Measurements from ENCODE around the gene VEPH1. TPM values are rescaled to one million over a fixed set of nuclear protein-coding genes. Genes with fewer than 3 reads are reported as not detected.

The VEPH1 gene
- total RNA-seq, 4 donors from 2014 or later, result 0.59 to 4.7 (median 2.7) TPM

DNA sequence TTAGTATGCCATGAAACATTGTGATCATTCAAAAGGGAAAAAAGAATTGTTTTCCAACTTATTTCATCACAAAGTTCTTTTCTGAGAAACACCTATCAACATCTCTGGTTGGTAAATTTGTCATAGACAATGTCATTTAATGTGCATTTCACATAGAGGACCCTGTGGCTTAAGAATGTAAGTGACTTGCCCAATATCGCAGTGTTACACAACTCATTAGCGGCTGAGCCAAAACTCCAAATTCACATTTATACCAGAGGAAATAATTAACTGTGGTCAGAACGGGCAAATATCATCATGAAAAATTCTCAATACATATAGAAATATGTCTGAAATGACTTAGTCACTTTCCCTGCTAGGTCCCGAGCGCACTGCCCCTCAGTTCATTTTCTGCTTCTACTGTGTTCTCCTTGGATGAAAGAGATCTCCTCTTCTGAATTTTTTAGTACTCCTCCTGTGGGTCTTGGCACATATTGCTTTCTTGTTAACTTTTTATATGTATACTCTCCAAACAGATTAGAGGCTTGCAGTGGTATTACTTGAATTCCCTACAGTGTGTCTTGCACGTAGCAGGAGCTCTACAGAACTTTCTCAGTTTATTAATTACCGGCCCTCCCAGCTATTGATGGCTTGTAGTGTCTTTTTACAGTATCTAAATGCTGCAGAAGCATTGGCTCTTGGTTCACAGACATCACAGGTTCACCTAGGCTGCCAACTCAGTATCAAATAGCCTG is 33.5 kb downstream of the VEPH1 start:
- WGBS, 2 donors, result 81 to 85% methylated on average over 7 of the region's 7 CpGs
- H3K4me3 ChIP-seq (ENCODE audit: low read depth, poor library complexity, severe bottlenecking), result no peak overlapping the region
- intact Hi-C loops (cut with DNase I; ENCODE audit: low total_unique reads), result no loop called here
- DNase-seq (ENCODE audit: low spot score in 2 of 2), result no peak
- TF ChIP-seq POLR2A (IDR thresholded peaks at IDR 0.05), result no peak
- TF ChIP-seq, protein P1, sequence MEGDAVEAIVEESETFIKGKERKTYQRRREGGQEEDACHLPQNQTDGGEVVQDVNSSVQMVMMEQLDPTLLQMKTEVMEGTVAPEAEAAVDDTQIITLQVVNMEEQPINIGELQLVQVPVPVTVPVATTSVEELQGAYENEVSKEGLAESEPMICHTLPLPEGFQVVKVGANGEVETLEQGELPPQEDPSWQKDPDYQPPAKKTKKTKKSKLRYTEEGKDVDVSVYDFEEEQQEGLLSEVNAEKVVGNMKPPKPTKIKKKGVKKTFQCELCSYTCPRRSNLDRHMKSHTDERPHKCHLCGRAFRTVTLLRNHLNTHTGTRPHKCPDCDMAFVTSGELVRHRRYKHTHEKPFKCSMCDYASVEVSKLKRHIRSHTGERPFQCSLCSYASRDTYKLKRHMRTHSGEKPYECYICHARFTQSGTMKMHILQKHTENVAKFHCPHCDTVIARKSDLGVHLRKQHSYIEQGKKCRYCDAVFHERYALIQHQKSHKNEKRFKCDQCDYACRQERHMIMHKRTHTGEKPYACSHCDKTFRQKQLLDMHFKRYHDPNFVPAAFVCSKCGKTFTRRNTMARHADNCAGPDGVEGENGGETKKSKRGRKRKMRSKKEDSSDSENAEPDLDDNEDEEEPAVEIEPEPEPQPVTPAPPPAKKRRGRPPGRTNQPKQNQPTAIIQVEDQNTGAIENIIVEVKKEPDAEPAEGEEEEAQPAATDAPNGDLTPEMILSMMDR (IDR thresholded peaks at IDR 0.05), result no peak

GRCh38 chr3:157467200-157467599 is 36.0 kb downstream of the VEPH1 start:
- DNase-seq (ENCODE audit: low spot score in 2 of 2), result no peak
- H3K4me3 ChIP-seq (ENCODE audit: low read depth, poor library complexity, severe bottlenecking), result no peak overlapping the region
- no peak for TF ChIP-seq POLR2A (IDR thresholded peaks at IDR 0.05)
- TF ChIP-seq, protein P1 (IDR thresholded peaks at IDR 0.05), result no peak
- WGBS, 2 donors, result 16 to 26% methylated on average over 1 of the region's 1 CpG
- intact Hi-C loops (cut with DNase I; ENCODE audit: low total_unique reads), result no loop called here

DNA sequence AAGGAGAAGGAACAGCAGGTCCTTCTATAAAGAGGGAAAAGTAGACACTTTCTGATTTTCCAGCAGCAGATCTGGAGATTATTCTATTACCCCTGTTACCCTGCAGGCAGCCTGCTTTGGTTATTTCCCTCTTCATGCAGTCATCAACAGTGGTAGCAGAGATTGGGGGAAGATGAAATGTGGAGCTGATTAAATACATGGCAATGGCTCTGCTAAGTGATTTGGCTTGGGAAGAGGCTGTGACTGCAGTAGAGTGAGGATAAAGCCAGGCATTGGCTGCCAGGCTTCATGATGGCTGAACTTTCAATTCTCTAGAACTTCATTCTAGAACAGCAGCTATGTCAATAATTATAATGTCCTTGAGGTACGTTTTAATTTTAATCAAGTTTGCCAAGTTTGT is 37.5 kb downstream of the VEPH1 start:
- no peak for DNase-seq (ENCODE audit: low spot score in 2 of 2)
- WGBS, 2 donors, result 55 to 77% methylated on average over 1 of the region's 1 CpG
- H3K4me3 ChIP-seq (ENCODE audit: low read depth, poor library complexity, severe bottlenecking), result no peak overlapping the region
- intact Hi-C loops (cut with DNase I; ENCODE audit: low total_unique reads), result no loop called here
- no peak for TF ChIP-seq POLR2A (IDR thresholded peaks at IDR 0.05)
- TF ChIP-seq, protein P1 (IDR thresholded peaks at IDR 0.05), result no peak

DNA sequence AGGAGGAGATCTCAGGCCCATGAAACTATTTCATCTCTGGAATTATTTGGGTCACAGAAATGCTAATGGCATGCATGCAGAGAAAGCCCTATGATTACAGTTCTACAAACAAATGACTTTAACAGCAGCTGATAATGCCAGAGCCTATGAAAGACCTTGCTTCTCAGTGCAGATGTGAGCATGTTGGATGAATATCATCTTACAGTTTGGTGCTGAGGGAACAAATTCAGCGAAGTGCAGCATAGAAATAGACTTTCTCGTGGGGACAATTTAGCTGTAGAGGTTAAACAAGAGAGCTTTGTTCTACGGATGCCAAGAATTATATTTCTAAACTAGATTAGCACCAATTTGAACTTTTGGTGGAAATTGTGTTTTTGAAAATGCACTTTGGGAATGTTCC is 38.9 kb downstream of the VEPH1 start:
- 82 to 85% methylated on average over 3 of the region's 3 CpGs for WGBS, 2 donors
- DNase-seq (ENCODE audit: low spot score in 2 of 2), result no peak
- no peak overlapping the region for H3K4me3 ChIP-seq (ENCODE audit: low read depth, poor library complexity, severe bottlenecking)
- TF ChIP-seq POLR2A (IDR thresholded peaks at IDR 0.05), result no peak
- TF ChIP-seq, protein P1 (IDR thresholded peaks at IDR 0.05), result no peak
- intact Hi-C loops (cut with DNase I; ENCODE audit: low total_unique reads), result no loop called here

DNA sequence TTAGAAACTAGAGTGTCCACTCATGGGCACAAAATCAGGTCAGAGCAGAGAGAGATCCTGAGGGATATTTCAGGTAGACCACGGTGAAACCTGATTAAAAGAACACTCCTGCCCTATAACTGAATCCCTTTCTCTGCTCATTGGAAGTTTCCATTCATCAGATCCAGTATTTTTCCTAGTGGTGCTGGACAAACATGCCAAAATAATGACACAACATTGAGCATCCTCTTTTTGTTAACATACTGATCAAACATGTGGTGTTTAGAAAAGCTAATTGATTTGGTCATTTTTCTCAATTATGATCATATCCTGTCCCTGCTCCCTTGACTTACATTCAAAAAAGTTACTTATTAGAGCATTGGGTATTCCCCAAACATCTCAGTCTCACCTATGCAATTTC is 39.4 kb downstream of the VEPH1 start:
- TF ChIP-seq POLR2A (IDR thresholded peaks at IDR 0.05), result no peak
- TF ChIP-seq, protein P1 (IDR thresholded peaks at IDR 0.05), result no peak
- 97 to 100% methylated on average over 1 of the region's 1 CpG for WGBS, 2 donors
- intact Hi-C loops (cut with DNase I; ENCODE audit: low total_unique reads), result no loop called here
- no peak overlapping the region for H3K4me3 ChIP-seq (ENCODE audit: low read depth, poor library complexity, severe bottlenecking)
- DNase-seq (ENCODE audit: low spot score in 2 of 2), result no peak

GRCh38 chr3:157460253-157460652 is 43.0 kb downstream of the VEPH1 start:
- intact Hi-C loops (cut with DNase I; ENCODE audit: low total_unique reads), result no loop called here
- no peak for DNase-seq (ENCODE audit: low spot score in 2 of 2)
- no peak overlapping the region for H3K4me3 ChIP-seq (ENCODE audit: low read depth, poor library complexity, severe bottlenecking)
- WGBS, 2 donors, result 75 to 80% methylated on average over 2 of the region's 2 CpGs
- TF ChIP-seq, protein P1 (IDR thresholded peaks at IDR 0.05), result no peak
- TF ChIP-seq POLR2A (IDR thresholded peaks at IDR 0.05), result no peak

Data from lower leg skin (tissue), 4 donors.